ENCODE measurements around the gene YBX1. TPM values are rescaled to one million over a fixed set of nuclear protein-coding genes. Genes with fewer than 3 reads are reported as not detected.

YBX1 gene
- polyA plus RNA-seq, 4 donors = 663 to 691 (median 683) TPM

DNA sequence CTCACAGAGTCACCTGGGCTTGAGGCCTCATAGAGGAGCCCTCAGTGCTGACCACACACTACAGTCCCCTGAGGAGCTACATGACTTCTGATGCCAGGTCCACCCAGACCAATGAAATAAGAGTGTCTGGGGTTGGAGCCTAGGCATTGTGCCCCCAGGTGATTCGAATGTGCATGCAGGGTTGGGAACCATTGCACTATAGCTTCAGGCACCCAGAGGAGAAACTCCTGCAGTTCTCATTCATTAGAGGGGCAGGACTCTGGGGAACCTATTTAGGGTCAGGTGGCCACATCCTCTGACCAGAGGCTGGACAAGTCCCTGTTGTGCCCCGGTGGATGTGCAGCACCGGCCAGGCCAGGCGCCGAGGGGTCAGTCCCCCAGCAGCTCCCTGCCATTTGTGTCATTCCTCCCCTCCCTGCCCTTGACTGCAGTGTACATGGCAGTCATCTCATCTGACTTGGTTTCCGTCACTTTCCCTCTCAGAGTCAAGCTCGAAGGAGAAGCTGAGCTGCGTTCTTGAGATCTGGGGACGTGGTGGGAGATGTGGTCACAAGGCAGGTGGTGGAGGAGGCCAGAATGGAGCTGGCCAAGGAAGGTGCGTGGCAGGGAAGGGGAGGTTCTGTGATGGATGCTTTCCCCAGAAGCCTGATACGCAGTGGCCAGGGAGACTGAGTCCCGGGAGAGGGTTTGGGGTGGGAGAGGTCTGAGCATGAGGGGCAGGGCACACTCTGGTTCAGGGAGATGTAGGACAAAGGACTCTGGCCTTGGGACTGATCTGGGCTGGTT lies 51.4 kb downstream of the YBX1 start:
- no peak for DNase-seq (ENCODE audit: low read depth in 4 of 4, low spot score in 3 of 4)

DNA sequence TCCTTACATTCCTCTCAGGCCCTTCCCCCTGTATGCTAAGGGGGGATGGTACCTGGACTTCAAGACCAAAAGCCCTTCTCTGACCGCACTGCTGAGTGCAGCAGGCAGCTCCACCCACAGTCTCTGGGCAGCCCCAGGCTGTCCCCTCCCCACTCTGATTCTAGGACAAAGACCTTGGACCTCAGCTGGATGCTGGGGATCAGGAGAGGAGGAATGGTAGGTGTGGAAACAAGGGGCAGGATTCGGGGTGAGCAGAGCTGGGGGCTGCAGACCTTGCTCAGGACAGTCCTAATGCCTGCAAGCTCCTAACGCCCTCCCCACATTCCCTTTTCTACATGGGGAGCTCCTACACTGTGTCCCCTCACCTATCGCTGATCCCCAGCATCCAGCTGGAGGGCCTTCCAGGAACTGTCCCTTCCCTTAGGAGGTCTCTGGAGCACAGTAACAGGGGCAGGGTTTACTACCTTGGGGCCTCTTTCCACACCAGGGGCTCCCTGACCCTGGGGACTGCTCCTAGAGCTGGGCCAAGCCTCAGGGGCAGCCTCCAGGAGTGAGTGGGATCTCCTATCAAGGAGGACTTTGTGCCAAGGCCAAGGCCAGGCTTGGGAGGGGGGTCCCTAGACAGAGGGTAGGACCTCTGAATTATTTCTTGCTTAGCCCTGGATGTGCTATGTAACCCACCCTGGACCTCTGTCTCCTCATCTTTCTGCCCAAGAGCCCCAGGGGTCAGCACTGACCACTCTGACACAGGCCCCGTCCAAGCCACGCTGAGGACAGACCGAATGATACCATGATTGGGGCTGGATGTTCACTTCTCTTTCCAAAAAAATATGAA lies 52.2 kb downstream of the YBX1 start:
- no peak for DNase-seq (ENCODE audit: low read depth in 4 of 4, low spot score in 3 of 4)

DNA sequence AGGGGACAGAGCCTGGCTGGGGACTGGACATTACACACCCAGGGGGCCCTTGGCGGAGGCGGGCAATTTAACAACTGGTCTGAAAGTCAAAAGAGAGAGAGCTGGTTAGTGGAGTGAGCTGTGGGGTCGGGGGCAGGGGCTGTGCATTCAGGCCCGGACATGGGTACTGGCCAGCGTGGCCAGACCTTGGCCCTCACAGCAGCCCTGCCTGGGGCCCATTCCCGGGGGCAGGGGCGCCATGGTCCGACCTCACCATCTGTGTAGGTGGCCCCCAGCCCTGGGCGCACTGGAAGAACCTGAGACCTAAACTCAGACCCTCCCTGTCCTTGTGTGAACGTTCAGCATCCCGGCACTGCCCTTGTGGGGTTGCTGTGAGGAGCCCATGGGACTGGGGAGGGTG lies 52.8 kb downstream of the YBX1 start:
- DNase-seq (ENCODE audit: low read depth in 4 of 4, low spot score in 3 of 4) = no peak

DNA sequence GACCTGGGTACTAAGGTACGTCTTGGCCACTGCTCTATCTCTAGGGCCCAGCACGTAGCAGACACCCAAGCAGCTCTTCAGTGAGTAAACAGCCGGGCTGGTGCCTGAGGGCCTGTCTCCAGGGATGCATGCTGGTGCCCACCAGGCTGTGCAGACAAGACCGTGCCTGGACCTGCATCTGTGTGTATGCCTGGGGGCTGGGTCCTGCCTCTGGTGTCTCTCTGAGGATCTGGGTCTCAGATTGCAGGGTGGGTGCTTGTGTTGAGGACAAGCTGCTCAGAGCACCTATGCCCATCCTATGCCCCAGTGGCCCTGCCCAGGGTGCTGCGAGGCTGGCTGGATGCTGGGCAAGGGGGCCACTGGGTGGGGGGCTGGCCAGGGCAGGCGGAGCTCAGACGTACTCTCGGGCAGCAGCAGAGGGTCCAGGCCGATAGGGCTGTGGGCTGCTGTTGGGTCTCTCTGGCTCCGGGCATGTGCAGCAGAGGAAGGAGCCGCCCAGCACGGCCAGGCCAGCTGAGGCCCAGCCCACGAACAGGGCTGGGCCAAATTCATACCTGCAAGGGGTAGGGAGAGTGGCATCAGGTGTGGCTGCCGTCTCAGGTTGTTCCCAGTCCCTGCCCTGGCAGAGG lies 53.4 kb downstream of the YBX1 start:
- DNase-seq (ENCODE audit: low read depth in 4 of 4, low spot score in 3 of 4) = no peak

DNA sequence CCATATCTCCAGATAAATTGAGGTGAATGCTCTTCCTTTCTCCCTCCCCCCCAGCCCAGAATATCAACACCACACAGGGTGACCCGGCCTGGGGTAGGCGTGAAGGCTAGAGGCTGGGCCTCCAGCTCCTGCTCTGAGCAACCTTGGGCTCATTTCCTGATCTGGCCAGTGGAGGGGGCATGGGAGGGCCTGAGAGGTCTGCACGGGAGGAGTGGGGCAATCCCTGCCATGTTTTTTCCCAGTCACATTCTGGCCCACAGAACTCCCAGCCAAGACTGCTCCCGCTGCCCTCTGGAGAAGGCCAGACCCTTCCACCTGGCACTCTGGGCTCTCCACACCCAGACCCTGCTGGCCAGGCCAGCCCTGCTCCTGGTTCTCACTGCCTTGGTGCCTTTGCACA lies 53.9 kb downstream of the YBX1 start:
- DNase-seq (ENCODE audit: low read depth in 4 of 4, low spot score in 3 of 4) = no peak

DNA sequence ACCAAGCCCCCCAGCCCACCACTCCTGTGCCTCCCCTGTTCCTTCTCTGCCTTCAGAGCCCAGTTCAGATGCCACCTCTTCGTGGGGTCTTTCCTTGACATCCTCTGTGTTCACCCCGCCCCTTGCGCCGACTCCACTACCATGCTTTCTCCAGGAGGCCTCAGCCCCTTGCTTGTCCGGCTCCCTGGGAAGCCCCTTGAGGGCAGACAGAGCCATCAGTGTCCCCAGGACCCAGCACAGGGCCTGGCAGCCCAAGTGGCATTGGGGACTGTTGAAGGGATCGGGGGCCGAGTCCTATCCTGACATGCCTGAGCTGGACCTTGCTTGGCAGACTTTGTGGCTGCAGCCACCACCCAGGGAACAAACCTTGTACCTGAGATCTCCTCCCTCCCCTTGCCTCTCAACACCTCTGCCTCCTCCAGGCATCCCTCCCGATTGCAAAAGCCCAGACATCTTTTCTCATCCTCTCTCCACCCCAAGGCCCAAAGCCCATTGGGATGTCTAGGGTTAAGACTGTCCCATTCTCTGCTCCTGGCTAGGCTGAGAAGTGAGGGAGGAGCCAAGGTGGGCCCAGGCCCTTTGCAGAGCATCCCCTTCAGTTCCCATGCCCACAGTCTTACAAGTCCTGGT lies 54.5 kb downstream of the YBX1 start:
- no peak for DNase-seq (ENCODE audit: low read depth in 4 of 4, low spot score in 3 of 4)

DNA sequence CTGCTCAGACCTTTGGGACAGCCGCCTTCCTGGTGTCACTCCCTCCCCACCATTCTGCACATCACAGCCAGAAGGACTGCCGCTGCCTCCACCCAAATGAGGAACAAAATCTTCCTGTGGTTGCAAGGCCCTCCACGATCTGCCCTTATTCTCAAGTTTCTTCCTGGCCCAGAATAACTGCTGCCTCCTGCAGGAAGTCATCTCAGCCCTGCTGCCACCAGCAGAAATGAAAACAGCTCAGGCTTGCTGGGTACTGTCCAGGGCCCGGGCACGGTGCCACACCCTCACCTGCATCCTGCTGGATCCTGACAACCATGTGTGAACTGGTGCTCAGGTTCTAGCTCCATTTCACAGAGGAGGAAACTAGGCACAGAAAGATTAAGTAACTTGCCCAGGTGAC lies 55.0 kb downstream of the YBX1 start:
- no peak for DNase-seq (ENCODE audit: low read depth in 4 of 4, low spot score in 3 of 4)

DNA sequence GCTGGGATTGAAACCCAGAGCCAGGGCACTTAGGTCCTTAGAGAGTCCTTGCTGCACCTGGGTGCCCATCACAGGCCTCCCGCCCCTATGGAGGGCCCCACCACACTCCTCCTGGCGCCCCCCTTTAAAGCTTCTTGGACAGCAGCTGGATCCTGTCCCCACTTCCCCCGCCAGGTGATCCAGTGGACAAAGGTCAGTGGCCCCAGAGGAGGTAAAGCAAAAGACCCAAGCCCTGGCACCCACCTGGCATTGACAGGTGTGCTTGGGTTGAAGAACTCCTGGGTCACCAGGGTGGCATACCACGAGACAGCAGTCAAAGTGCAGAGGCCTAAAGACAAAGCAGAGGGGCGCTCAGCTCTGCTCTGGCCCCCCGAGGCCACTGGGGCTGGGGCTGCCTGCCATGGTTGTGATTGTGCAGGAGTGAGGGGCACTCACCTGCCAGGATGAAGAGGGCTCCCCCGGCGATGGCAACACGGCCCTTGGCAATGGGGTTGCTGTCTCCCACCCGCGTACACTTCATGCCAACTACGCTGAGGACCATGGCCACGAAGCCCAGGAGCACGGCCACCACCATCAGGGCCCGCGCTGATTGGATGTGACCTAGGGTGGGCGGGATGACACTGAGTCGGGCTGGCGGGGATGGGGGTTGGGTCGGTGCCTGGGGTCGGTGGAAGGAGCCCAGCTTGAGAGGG lies 55.9 kb downstream of the YBX1 start:
- DNase-seq (ENCODE audit: low read depth in 4 of 4, low spot score in 3 of 4) = no peak

DNA sequence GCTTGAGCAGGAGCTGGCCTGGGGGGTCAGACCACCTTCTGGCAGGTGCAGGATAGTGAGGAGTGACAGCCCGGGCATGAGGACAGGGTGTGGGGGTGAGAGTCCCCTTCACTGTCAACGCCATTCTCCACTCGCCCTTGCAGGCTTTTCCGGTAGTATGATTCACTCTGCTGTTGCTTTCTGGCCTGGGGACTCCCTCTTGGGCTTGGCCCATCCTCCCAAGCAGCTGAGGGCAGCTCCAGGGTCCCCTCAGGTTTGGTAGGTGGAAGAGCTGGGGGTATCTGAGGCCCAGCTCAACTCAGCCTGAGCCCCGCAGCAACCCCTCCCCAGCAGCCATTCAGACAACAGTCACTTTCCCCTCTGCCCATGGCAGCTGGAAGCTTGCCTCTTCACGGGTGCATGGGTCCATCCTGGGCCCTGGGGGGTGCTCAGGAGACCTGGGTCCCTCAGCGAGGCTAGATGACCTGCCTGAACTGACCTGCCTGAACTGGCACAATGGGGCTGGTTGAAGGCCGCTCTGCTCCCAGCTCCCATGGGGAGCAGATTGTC lies 56.5 kb downstream of the YBX1 start:
- no peak for DNase-seq (ENCODE audit: low read depth in 4 of 4, low spot score in 3 of 4)

DNA sequence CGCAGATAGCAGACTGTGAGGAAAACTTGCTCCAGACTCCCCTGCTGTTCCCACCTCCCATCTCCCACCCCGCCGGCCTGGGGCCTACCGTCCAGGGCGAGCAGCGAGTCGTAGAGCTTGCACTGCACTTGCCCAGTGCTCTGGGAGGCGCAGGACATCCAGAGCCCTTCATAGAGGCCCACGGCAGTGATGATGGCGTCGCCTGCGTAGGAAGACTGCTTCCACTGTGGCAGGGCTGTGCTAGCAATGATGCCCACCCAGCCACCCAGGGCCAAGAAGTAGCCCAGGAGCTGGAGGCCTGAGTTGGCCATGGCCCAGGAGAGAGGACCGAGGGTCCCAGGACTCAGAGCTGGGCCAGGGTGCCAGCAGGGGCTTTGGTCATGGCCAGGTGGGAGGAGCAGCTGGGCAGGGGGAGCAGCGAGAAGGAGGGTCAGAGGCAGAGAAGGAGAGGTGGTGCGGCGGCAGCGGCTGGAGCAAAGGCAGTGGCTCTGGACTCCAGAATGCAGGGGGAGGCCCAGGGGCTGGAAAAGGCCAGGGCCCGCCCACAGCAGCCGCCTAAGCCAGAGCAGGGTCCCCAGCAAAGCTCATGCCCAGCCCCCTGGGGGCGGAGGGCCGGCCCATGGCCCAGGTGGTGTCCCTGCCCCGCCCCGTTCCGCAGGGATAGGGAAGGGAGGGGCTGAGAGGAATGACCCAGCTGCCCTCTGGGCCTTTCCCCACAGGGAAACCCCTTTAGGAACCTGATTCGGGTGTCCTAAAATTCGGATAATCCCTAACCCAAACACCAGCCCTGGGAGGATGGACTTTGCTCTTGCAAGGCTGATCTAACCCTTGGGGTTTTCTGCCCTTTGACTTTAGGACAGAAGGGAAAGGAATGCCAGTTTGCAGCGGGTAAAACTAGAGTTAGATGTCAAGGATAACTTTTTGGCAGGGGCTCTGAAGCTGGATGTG lies 57.8 kb downstream of the YBX1 start, which contains the start of gene CLDN19:
TSS of gene CLDN19 (minus strand) at position 484 of the 948 bp plus-strand sequence. CDS start at position 311, 173 bp downstream.
- DNase-seq (ENCODE audit: low read depth in 4 of 4, low spot score in 3 of 4) = peak in 1 of 4 donors; percentile 56

DNA sequence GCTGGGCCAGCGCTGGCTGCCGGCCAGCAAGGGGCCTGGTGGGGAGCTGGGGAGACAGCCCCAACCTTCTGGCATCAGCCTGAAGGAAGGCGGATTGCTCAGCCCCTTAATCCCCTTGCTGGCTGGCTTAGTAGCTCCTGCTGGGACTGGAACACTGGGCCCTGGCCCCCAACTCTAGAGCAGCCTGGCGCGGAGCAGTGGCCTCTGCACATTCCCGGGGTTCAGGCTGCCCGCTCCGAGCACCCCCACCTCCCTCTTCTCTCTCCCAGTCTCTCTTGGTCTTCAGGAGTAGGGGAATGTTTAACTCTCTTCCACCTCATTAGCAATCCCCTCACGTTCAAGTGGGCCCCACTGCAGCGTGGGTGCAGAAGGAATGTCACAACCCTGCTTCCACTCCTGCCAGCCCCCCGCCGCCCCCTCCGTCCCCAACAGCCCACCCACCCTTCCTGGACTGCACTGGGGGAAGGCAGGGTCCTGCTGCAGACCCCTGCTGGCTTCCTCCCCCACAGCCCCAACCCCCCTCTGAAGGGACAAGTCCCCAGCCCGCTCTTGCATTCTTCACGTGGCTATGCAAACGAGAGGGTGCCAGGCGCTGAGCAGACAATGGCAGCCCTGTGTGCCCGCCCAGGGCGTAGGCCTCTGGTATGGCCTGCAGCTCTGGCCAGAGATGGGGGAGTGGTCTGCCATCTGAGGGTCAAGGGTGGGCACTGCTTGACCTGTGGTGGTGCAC lies 58.8 kb downstream of the YBX1 start:
- DNase-seq (ENCODE audit: low read depth in 4 of 4, low spot score in 3 of 4) = peak in 1 of 4 donors; percentile 40

DNA sequence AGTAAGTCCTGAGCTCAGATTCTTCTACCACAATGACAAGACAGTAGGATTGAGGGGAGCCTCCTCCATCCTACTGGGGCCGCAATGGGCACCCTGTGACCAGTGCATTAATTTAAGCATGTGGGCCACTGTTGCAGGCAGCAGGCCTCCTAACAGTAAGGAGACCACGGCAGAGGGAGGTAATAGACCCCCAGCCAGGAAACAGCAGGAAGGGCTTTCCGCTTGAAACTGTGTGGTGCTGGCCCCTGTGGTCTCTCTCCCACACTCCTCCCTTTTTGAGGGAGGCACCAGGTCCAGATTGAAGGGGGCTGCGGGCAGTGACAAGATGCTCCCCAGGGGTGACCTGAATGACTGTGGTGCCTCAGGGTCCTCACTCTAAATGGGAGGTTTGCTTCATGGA lies 59.5 kb downstream of the YBX1 start:
- DNase-seq (ENCODE audit: low read depth in 4 of 4, low spot score in 3 of 4) = no peak

DNA sequence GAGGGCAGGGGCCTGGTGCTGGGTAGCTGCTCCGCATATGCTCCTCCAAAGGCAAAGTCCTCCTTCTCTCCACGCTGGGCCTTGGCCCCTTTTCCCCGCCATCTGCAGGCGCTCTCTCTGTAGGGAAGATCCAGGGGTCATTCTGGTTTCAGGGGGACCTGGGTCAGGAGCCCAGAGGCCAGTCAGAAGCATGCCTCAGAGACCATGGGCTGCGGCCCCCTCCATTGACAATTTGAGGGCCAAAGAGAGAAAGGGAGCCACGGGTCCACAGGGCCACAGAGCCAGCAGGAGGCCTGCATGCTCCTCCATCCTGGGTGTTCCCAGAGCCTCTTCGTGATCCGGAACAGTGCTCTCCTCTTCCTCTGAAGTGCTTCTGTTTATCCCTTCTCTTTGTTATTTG lies 59.9 kb downstream of the YBX1 start:
- DNase-seq (ENCODE audit: low read depth in 4 of 4, low spot score in 3 of 4) = no peak

DNA sequence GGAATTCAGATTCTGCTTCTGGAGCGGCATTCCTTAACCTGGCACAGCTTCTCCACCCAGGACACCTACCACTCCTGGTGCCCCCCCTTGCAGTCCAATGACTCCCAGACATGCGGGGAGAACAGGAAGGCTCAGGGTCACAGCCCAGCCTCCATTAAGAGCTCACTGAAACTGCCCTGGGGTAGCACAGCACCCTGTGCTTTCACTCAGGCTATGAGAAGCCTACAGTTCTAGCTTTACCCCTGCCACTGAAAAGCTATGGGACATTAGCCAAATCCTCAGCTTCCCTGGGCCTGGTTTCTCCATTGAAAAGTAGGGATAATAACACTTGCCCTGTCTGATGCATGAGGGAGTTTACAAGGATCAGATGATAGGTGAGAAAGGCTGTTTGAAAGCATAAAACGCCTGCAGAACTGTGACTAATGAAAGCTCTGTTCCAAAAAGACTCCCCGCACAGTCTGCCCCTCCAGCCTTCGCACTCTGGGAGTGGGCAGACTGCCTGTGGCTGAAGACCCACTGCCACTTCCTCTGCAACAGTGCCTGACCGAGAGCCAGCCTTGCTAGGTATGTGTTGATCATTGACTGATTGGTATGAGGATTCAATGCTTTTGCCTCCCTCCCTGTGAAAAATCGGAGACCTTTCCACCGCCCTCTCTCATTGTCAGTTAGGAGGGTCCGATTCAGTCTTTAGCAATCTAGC lies 60.5 kb downstream of the YBX1 start:
- no peak for DNase-seq (ENCODE audit: low read depth in 4 of 4, low spot score in 3 of 4)

DNA sequence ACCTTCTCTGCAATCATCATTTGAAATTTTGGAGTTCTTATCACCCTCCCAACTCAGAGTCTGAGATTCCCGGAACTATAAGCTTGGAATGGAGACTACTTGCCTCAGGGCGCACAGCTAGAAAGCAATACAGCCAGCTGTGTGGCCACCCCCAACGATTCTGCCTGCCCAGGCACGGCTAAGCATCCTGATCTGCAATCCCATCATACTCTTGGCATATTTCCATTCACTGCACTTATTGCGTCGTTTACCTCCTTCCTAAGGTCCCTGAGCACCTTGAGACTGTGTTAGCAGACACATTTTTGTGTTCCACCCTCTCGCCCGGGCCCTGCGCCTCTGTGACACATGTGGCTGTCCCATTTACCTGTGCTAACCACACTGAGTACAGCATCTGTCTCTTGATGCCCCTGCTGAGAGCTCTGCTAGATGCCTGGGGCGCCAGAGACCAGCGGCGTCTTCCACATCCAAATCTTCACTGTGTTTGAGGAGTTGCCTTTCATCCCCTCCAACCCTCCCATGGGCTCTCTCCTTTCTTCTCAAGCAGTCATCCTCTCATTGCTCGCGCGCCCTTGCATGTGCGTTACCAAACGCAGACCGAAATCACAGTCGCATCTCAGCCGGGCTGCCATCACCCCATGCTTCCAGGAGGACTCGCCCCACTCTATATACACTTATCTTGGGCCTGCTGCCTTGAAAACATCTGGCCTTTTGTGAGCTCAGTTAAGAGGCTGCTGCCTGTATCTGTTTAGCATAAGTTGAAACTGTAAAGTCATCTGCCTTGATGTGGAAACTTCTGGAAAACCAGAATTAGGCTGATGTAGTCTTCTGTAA lies 61.3 kb downstream of the YBX1 start:
- DNase-seq (ENCODE audit: low read depth in 4 of 4, low spot score in 3 of 4) = no peak

DNA sequence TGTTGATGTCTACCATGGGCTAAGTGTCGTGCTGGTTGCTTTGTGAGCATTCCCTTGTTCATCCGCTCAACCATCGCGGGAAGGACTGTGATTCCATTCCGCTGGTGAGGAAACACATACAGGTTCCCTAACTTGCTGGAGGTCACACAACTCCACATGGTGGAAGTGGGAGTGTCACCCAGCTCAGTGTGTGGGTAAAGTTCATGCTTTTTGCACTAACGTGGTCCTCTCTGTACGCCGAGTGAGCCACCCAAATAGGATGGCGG lies 61.9 kb downstream of the YBX1 start:
- DNase-seq (ENCODE audit: low read depth in 4 of 4, low spot score in 3 of 4) = no peak

DNA sequence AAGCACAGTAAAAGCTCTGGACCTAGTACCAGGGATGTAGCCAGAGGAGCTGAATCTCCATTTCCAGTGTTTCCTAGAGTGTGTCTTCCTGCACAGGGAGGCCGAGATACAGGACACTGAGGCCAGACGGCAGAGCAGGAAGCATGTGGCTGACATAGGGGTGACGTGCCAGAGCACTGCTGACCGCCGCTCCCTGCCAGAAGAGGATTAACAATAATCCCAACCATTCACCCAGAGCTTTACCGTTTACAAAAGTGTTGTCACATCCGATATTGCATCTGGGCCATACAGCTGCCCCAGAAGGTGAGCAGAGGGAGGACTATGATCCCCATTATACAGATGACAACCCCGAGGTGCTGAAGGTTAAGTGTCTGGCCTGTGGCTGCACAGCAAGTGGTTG lies 63.6 kb downstream of the YBX1 start:
- DNase-seq (ENCODE audit: low read depth in 4 of 4, low spot score in 3 of 4) = no peak
